HL-60 (cell line): ENCODE results near the gene ZBTB7C.

ENCODE experiments used
- CTCF ChIP-seq: IDR thresholded peaks from one replicate; pipeline ENCODE4 v1.5.1; 2011; ENCODE audit warnings: low read length, control low read depth, inconsistent platforms; ENCODE audit not compliant: insufficient read depth
- SPI1 ChIP-seq: IDR thresholded peaks from 2 replicates; pipeline ENCODE4 v1.6.1; 2012; ENCODE audit warnings: low read depth, mild to moderate bottlenecking, borderline replicate concordance

DNA sequence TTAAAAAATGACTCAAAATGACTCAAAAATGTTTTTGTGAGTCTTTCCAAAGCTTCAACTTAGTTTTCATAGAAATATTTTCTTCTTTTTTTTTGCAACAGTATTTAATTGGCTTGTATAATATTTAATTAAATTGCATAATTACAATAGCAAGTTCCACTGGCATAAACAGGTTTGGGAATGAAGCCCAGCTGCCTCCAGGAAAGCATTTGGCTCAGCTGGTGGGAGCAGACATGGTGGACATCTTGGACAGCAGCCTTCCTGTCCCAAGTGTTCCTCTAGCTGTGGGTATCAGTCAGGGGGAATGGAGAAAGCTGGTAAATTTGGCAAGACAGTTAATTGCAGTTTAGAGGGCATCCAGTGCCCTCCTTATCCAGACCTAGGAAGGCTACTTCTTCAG lies 213.4 kb downstream of the ZBTB7C start:
- TF ChIP-seq CTCF (no peak), SPI1 (no peak)
